HuH-7.5 (cell line): Measurements from ENCODE around the gene SKP1.

Experiments
- DNase-seq: peaks from one replicate; pipeline ENCODE4 v3.0.0; 2011; ENCODE audit warnings: low spot score

SKP1 gene

GRCh38 chr5:134143944-134144941, 32.5 kb downstream of the SKP1 start:
- no peak for DNase-seq

DNA sequence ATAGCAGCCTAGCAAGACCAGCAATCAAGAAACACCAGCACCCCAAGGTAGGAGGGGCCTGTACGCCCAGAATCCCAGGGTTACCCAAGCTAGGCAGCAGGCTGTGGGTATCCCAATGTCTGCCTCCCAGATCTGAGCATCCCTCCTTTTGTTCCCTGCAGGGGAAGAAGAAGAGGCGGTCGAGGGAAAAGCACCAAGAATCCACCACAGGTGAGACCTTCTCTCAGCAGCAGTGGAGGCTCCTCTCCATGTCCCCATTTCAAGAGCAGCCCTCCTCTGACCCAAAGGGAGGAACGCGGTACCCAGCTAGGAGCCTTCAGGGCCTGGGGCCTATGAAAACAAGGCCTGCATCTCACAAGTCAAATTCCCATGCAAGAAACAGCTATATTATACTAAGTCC, 33.3 kb downstream of the SKP1 start:
- no peak for DNase-seq

GRCh38 chr5:134142806-134143205, 33.9 kb downstream of the SKP1 start:
- DNase-seq, result no peak

DNA sequence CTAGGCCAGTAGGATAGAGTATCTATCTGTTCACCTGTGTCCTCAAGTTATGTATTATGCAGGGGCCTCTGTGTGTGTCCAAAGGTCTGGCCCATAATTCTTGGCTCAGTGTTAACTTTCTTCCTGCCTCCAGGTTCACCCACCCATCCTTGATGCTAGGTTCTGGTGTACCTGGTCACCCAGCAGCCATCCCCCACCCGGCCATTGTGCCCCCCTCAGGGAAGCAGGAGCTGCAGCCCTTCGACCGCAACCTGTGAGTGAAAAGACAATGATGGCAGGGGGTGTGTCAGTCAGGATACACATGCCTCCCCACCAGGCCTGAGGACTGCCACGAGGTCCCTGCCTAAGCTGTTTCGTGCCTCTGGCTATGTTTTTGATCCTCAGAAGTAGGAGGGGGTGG, 34.7 kb downstream of the SKP1 start:
- no peak for DNase-seq

GRCh38 chr5:134141331-134142050, 35.3 kb downstream of the SKP1 start:
- DNase-seq, result no peak

DNA sequence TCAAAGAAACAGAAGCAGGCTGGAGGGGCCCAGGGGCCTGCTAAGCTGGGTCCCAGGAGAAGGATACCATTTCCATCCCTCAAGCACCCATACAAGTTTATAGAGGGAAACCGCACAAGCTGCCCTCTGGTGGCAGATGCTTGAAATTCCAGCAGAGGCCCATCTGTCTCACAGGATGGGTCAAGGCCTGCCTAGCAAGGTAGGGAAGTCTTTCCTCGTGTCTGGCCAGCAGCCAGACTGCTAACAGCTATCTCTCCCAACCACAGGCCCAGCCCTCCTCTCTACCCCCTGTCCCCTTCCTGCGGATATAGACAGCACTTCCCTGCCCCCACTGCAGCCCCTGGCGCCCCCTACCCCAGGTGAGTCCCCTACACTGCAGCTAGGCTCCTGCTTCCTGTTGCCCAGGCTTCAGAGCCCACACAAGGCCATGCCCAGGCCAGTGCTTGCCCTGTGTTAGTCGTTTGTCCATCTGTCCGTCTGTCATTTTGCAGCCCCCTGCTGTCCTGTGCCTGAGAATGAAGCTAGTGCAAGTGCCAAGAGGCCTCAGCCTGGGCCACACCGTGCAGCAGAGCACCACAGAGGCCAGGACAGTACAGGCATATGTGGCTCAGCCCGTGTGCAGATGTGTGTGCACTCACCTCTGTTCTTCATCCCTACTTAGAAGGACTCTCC, 36.1 kb downstream of the SKP1 start:
- peak; percentile 59 for DNase-seq

GRCh38 chr5:134139891-134140469, 36.8 kb downstream of the SKP1 start:
- no peak for DNase-seq

DNA sequence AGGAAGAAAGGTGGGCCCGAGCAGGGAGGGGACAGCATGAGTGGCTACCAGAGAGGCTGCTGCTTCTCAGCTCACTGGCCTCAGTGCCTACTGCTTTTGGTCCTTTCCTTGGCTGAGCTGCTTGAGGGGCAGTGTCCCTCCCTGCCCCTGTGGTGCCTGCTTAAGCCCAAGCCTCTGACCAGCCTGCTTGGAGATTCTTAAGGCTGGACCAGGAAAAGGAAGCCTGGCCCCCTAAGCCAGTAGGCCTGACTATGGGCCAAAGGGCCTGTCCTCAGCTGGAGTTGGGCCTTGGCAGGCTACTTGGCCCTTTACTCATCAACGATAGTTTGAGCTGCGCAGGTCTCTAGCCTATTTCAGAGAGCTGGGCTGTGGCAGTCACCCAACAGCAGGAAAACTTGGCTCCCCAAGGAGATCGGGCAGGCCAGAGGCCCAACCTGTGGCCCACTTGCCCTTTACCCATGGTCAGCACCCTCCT, 37.3 kb downstream of the SKP1 start:
- DNase-seq, result no peak

DNA sequence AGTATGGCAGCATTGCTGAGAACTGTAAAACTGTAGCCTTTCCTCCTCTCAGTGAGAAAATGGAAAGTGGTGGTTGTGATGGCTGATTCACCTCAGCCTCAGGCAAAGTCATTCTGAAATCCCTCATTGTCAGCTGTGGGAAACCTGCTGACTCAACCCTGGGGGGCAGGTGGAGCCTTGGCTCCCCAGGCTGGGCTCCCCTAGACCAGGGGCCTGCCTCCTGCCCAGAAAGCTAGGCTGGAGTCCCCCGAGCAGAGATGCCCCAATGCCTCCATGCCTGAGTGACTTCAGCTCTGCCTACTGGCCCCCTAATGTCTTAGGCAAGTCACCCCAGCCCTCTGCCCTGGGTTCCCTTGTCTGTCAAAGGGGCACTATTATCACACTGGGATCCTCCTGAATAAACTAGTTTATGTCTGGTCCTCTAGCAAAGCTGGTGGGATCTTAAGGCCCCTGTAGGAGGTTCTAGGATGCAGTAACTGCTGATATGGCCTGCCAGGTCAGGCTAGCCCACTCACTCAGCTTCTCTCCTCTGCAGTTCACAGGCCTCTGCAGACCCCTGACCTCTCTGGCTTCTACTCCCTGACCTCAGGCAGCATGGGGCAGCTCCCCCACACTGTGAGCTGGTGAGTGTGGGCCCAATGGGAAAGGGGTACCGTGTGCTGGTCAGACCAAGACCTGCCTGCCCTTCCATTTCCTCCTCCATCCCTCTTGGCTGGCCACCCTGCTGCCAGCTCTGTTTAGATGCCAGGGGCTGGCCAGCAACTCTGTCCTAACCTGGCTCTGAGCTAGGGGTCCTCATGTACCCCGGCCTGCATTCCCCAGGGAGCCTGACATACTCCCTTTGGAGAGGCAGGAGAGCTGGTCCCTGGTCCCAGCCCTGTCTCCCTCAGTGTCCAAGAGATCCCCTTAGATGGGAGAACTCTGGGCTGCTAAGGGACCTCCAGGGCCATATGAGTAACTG, 38.1 kb downstream of the SKP1 start:
- no peak for DNase-seq

DNA sequence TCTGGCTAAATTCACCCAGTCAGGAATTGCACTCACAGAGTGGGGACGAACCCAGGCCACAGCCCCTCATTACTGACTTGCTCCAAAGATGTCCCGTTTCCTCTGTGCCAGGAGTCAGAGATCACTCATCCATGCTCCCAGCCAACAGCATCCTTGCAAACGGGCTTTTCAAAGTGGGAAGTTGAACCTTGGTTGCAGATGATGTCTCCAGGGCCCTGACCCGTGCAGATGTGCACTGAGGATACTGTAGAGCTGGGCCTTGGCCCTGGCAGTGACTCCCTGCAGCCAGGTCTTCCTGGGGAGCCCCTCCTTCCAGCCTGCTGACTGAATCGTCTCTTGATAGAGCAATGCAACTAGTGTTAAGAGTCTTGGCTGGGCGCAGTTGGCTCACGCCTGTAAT, 40.0 kb downstream of the SKP1 start:
- no peak for DNase-seq

DNA sequence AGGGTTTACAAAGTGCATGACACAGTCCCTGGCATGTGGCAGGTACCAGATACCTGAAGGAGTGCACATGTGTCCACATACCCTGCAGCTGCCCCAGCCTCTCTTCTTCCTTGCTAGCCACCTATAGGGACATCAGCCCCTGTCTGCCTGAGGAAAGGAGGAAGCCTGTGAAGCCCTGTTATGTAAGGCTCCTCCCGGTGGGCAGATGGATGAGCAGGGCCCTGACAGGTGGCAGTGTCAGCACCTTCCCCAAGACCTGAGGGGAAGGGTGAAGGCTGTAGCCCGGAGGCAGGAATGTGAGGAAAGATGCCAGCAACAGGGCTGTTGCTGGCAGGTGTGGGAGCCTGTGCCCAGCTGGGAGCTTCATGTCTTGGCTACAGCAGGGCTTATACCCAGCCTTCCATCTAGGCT, 40.5 kb downstream of the SKP1 start:
- DNase-seq, result no peak

GRCh38 chr5:134135091-134135655, 41.6 kb downstream of the SKP1 start:
- no peak for DNase-seq

DNA sequence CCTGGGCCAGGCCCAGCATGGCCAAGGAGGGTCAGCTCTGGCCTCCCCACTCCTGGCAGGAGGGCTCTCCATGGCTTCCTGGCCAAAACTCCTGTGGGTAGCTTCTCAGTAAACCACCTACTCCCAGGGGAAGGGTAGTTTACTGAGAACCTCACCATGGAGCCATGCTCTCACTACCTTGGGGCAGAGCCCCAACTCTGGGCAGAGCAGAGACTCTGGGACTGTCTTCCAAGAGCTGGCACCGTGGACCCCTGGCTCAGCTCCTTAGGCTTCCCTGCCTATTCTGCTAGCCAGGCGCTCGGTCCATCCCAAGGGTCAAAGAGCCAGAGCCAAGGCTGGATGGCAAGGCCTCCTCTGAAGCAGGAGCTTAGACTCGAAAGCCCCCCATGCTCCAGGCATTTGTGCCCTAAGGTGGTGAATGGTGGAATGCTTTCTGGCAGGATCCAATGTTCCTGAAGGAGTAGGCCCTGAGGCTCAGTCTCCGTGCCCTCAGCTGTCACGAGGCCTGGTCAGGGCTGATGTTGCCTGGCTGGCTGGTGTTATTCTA, 42.7 kb downstream of the SKP1 start:
- no peak for DNase-seq

DNA sequence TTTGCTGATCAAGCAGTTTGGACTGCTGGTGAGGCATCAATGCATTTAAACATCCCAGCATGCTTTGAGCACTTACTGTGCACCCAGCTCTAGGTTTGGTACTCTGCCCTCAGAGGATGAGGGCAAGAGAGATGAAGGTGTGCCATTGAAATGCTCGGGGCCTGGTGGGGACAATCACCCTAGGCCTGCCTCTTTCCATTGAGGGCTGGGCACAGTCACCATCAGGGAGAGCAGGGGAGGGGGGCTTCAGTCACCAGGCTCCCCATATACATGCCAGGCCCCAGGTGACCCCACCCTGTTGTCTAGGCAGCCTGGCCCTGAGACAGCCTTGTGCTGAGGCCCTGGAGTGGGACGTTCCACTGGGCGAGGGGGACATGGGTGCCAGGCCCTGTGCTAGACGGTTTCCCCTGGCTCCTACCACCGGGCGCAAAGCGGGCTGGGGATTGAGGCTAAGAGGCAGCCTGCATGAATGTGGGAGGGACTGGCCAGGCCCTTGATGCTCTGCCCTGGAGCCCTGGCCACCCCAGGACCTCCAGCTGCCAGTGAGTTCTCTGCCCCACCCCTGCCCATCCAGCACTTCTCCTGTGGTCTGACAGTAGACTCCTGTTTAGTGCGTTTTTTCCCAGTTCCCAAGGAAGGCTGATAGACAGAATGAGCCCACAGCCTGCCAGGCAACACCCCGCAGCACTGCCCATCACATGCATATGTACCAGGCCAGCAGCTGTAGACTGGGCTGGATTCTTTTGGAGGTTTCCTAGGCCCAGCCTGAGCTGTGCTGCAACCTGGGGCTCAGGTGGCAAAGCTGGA, 43.4 kb downstream of the SKP1 start:
- DNase-seq, result no peak

DNA sequence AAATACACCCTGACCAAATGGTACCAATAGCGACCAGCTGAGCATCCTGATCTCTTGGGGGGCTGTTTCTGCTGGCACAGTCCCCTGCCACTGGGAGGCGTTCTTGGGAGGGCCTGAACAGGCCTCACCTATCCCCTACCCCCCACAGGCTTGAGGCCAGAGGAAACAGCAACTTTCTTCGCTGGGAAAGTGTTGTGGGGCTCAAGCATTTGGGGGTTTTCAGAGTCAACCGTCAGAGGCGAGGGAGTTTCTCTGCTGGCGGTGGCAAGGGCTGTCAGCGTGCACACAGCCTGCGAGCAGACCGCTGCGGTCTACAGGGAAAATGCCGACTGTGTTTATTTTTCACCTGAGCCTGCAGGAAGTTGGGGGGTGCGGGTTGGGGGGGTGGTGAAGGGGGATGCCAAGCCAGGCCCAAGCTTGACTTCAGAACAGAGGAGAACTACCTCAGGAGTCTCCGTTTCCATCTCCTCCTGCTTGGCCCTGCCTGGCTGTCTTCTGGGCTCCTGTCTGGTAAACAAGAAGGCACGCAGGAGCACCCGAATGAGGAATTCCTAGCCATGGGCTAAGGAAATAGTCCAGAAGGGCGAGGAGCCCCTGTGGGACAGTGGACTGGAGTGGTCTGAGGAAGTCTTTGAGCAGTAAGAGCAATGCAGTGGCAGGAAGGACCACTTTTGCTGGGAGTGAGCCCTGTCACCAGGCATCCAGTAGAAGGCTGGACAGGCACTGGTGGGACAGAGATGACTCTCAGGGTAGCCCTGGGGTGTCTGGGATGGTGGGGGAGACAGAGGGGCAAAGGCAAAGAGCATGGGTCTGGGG, 44.2 kb downstream of the SKP1 start:
- no peak for DNase-seq

- no peak for DNase-seq
Observed at GRCh38 chr5:134131578-134132350, 45.0 kb downstream of the SKP1 start.

- DNase-seq, result no peak
Observed at GRCh38 chr5:134131165-134131564, 45.6 kb downstream of the SKP1 start.
